Stimulated activated CD8-positive, alpha-beta memory T cell treated with anti-CD3 and anti-CD28 coated beads, Interleukin-15, amount 100 ng/mL, for 4 hours (primary cell): Measurements from ENCODE around the gene PABPC1L2B.
"Not testable (repeated sequence)": the region's sequence is repeated elsewhere in the genome, so short reads cannot be mapped to it uniquely, and the experiment has no call there.

Experiments used
- DNase-seq, 2 donors: peaks; one replicate each; pipeline ENCODE4 v3.0.0-alpha.2; 2020; ENCODE audit warnings: low read depth in 2 of 2

PABPC1L2B gene

GRCh38 chrX:73002733-73003132 is at the start of gene PABPC1L2B:
Gene PABPC1L2B, plus strand, starts transcription at chrX:73002939. Its CDS starts 704 bp downstream, at chrX:73003643.
- DNase-seq = not testable (repeated sequence)

DNA sequence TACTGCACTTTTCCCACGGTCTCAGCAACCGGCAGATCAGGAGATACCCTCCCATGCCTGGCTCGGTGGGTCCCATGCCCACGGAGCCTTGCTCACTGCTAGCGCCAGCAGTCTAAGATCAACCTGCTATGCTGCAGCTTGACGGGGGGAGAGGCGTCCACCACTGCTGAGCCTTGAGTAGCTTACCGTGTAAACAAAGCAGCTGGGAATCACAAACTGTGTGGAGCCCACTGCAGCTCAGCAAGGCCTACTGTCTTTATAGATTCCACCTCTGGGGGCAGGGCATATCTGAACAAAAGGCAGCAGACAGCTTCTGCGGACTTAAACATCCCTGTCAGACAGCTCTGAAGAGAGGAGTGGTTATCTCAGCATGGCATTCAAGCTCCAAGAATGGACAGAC is 42.8 kb upstream of the PABPC1L2B start:
- DNase-seq = not testable (repeated sequence)

GRCh38 chrX:72971859-72972258 is 30.9 kb upstream of the PABPC1L2B start:
- not testable (repeated sequence) for DNase-seq

GRCh38 chrX:72974885-72975284 is 27.9 kb upstream of the PABPC1L2B start:
- DNase-seq = not testable (repeated sequence)

- not testable (repeated sequence) for DNase-seq
Observed at GRCh38 chrX:72980894-72981469, 21.8 kb upstream of the PABPC1L2B start.

DNA sequence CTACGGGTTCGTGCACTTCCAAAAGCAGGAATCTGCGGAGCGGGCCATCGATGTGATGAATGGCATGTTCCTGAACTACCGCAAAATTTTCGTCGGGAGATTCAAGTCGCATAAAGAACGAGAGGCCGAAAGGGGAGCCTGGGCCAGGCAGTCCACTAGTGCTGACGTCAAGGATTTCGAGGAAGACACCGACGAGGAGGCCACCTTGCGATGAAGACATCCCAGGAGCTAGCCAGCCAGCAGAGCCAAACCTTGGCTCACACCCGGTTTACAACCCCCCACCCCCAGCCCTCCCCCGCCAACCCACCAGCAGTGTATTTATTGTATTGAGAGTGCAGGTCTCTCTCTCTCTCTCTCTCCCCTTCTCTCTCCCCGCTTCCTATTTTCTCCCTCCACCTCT is 1.3 kb downstream of the PABPC1L2B start:
- not testable (repeated sequence) for DNase-seq

GRCh38 chrX:73021361-73022092 is 18.8 kb downstream of the PABPC1L2B start:
- no peak for DNase-seq

GRCh38 chrX:73022093-73022445 is 19.3 kb downstream of the PABPC1L2B start:
- DNase-seq = not testable (repeated sequence)

- no peak for DNase-seq
Observed at GRCh38 chrX:73028876-73029275, 26.1 kb downstream of the PABPC1L2B start.
